Keratinocyte (primary cell): ENCODE data around the gene OR10G3. TPM values are rescaled to one million over a fixed set of nuclear protein-coding genes. Genes with fewer than 3 reads are reported as not detected.

ENCODE experiments used
- DNase-seq: peaks from one replicate; pipeline ENCODE4 v3.0.0-alpha.2; 2011; ENCODE audit warnings: low read depth, missing footprints, low spot score
- FAIRE-seq: peaks from 2 replicates; lab custom pipeline; 2011; peaks lifted over from hg19 to GRCh38; lab: Jason Lieb, UNC
- H2AFZ ChIP-seq: 2 replicates; pipeline ENCODE4 v1.6.0; 2012; ENCODE audit warnings: low read length, control low read depth, inconsistent platforms; ENCODE audit not compliant: control insufficient read depth
- H3K27ac ChIP-seq: 2 replicates; pipeline ENCODE4 v1.5.1; 2011; ENCODE audit warnings: low read length; ENCODE audit not compliant: control insufficient read depth, insufficient read depth
- H3K27me3 ChIP-seq: 3 replicates; pipeline ENCODE4 v1.6.0; 2011; ENCODE audit warnings: low read length; ENCODE audit not compliant: control insufficient read depth, insufficient read depth; ENCODE audit errors: extremely low read depth
- H3K36me3 ChIP-seq, 2 experiments: 2 replicates in 1 of 2; 3 replicates in 1 of 2; pipeline ENCODE4 v1.5.1; 2011; ENCODE audit warnings: low read length in 2 of 2, mild to moderate bottlenecking in 1 of 2; ENCODE audit not compliant: control insufficient read depth in 2 of 2, insufficient read depth in 2 of 2; ENCODE audit errors: extremely low read depth in 1 of 2
- H3K4me1 ChIP-seq: 3 replicates; pipeline ENCODE4 v1.5.1; 2011; ENCODE audit warnings: low read length; ENCODE audit not compliant: control insufficient read depth, insufficient read depth; ENCODE audit errors: extremely low read depth
- H3K4me2 ChIP-seq: 3 replicates; pipeline ENCODE4 v1.6.0; 2011; ENCODE audit warnings: low read depth, low read length; ENCODE audit not compliant: control insufficient read depth, insufficient read depth; ENCODE audit errors: extremely low read depth
- H3K4me3 ChIP-seq, 3 experiments: fragments of 200-600 bp in 1 of 3; sonication (generic) in 1 of 3; 2 replicates in 2 of 3; 3 replicates in 1 of 3; pipeline ENCODE4 v1.5.1; 2011 to 2016; ENCODE audit warnings: low read length in 3 of 3, mild to moderate bottlenecking in 3 of 3, control low read depth in 2 of 3, inconsistent platforms in 1 of 3, low read depth in 1 of 3, mixed read lengths in 1 of 3, mixed run types in 1 of 3, moderate library complexity in 1 of 3; ENCODE audit not compliant: control insufficient read depth in 2 of 3, insufficient read depth in 2 of 3; ENCODE audit errors: extremely low read depth in 1 of 3
- H3K79me2 ChIP-seq: 2 replicates; pipeline ENCODE4 v1.6.0; 2012; ENCODE audit warnings: low read length; ENCODE audit not compliant: control insufficient read depth, insufficient read depth
- H3K9ac ChIP-seq: 3 replicates; pipeline ENCODE4 v1.6.0; 2011; ENCODE audit warnings: low read length; ENCODE audit not compliant: control insufficient read depth, insufficient read depth; ENCODE audit errors: extremely low read depth
- H3K9me1 ChIP-seq: 3 replicates; pipeline ENCODE4 v1.6.0; 2011; ENCODE audit warnings: low read length; ENCODE audit not compliant: control insufficient read depth, insufficient read depth; ENCODE audit errors: extremely low read depth
- H3K9me3 ChIP-seq: 2 replicates; pipeline ENCODE4 v1.5.1; 2012; ENCODE audit warnings: low read depth, low read length; ENCODE audit not compliant: control insufficient read depth
- H4K20me1 ChIP-seq: 3 replicates; pipeline ENCODE4 v1.6.0; 2011; ENCODE audit warnings: low read length; ENCODE audit not compliant: control insufficient read depth, insufficient read depth; ENCODE audit errors: extremely low read depth
- CTCF ChIP-seq, 3 experiments: IDR thresholded peaks in 1 of 3; conservative IDR thresholded peaks in 1 of 3; optimal IDR thresholded peaks in 1 of 3; 2 replicates in 2 of 3; 3 replicates in 1 of 3; pipeline versions ENCODE3 to v1.5.1; 2011; ENCODE audit warnings: low read length in 3 of 3, mild to moderate bottlenecking in 3 of 3, moderate library complexity in 2 of 3, control low read depth in 1 of 3, inconsistent platforms in 1 of 3; ENCODE audit not compliant: insufficient read depth in 2 of 3; ENCODE audit errors: extremely low read depth in 1 of 3
- EZH2 ChIP-seq: IDR thresholded peaks from one replicate; pipeline ENCODE4 v1.6.1; 2012; ENCODE audit warnings: inconsistent platforms, mild to moderate bottlenecking, low read length, moderate library complexity
- dilution Hi-C: fragments of 300-500 bp; cut with MboI; formaldehyde crosslinking; loops from one replicate; pipeline ENCODE4 v1.7.0; 2020; ENCODE audit warnings: low sequenced_read_pairs; ENCODE audit not compliant: extremely low pct_ligation_motif_present
- polyA plus RNA-seq, 5 experiments: library from polyadenylated mRNA; depleted of rRNA in 3 of 5; stranded (reverse) in 3 of 5; stranded (forward) in 1 of 5; unstranded in 1 of 5; fragments of >200 nt; gene quantifications; 1 replicate in 1 of 5; 2 replicates in 3 of 5; 3 replicates in 1 of 5; pipeline versions ENCODE4 v1.2.1 to v1.2.3, GENCODE V29; 2011 to 2012; ENCODE audit warnings: missing spikeins in 2 of 5, low read depth in 1 of 5, low replicate concordance in 1 of 5

Gene OR10G3
- polyA plus RNA-seq, 1 donor (not counting 4 experiments of a cell fraction or from before 2014, with no cell fraction given) = not detected

- Histone ChIP-seq H3K4me1 (no peaks in the 10 kb centered on the region), H3K79me2 (no peaks in the 10 kb centered on the region), H3K9ac (no peak overlapping the region), H4K20me1 (no peaks in the 10 kb centered on the region), H3K9me3 (no peaks in the 10 kb centered on the region), H3K4me2 (no peak overlapping the region), H3K9me1 (no peaks in the 10 kb centered on the region), H2AFZ (no peak overlapping the region), H3K27me3 (no peaks in the 10 kb centered on the region), H3K27ac (no peak overlapping the region), H3K36me3 (no peaks in the 10 kb centered on the region), H3K4me3 (no peak overlapping the region)
- dilution Hi-C loops = no loop called here
- no peak for TF ChIP-seq CTCF (optimal IDR thresholded peaks at IDR 0.05 in 1 of 3, IDR thresholded peaks at IDR 0.05 in 1 of 3, conservative IDR thresholded peaks at IDR 0.05 in 1 of 3; ENCODE audit: extremely low read depth in 1 of 3, insufficient read depth in 2 of 3, low read length in 3 of 3)
- TF ChIP-seq EZH2 = no peak
- FAIRE-seq (no peak), DNase-seq (no peak)
Measured at GRCh38 chr14:21617614-21618013, 37.7 kb upstream of the OR10G3 start.

DNA sequence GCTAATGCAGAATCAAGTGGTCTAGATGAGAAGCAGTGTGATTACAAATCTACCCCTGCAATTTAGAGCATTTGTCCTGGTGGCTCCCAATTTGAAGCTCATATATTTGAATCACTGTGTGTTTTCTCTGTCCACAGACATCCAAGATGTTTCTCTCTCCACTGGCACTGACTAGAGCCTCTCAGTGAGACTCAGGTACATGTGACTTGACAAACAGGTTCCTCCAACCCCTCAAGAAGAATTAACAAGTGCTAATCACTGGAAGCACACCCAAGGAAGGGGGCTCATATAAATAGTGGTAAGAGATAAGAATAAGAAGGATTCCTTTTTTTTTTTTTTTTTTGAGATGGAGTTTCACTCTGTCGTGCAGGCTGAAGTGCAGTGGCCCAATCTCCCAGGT lies 34.4 kb upstream of the OR10G3 start:
- FAIRE-seq (no peak), DNase-seq (no peak)
- Histone ChIP-seq H3K79me2 (no peaks in the 10 kb centered on the region), H3K27me3 (no peaks in the 10 kb centered on the region), H3K9ac (no peak overlapping the region), H2AFZ (no peak overlapping the region), H3K27ac (no peak overlapping the region), H3K9me1 (no peaks in the 10 kb centered on the region), H3K4me1 (no peaks in the 10 kb centered on the region), H3K36me3 (no peaks in the 10 kb centered on the region), H3K9me3 (no peaks in the 10 kb centered on the region), H3K4me3 (no peak overlapping the region), H4K20me1 (no peaks in the 10 kb centered on the region), H3K4me2 (no peak overlapping the region)
- dilution Hi-C loops = no loop called here
- TF ChIP-seq EZH2 (no peak), CTCF (optimal IDR thresholded peaks at IDR 0.05 in 1 of 3, IDR thresholded peaks at IDR 0.05 in 1 of 3, conservative IDR thresholded peaks at IDR 0.05 in 1 of 3; ENCODE audit: extremely low read depth in 1 of 3, insufficient read depth in 2 of 3, low read length in 3 of 3) (no peak)
